Activated effector memory CD4-positive, alpha-beta T cell treated with Interleukin-2 at 50 U/mL for 16 hours (primary cell): Measurements from ENCODE around the gene ATP11B.
"Not testable (repeated sequence)": the region's sequence is repeated elsewhere in the genome, so short reads cannot be mapped to it uniquely, and the experiment has no call there.

Experiments
- DNase-seq: peaks from one replicate; pipeline ENCODE4 v3.0.0-alpha.2; 2020

Gene ATP11B

DNA sequence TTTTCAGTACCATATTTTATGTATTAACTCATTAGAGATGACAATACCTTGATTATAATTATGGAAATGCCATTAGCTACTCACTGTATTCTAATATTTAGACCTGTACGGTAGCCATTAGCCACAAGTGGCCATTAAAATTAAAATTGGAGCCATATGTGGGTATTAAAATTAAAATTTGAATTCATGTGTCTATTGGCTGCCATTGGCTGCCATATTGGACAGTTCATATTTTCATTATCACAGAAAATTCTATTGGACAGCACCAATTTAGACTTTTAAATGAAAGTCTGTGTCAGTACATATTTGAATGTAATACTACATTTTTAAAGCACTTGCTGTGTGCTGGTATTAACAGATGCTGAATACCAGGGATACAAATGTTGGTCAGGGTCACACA lies 3.0 kb downstream of the ATP11B start:
- DNase-seq = no peak

DNA sequence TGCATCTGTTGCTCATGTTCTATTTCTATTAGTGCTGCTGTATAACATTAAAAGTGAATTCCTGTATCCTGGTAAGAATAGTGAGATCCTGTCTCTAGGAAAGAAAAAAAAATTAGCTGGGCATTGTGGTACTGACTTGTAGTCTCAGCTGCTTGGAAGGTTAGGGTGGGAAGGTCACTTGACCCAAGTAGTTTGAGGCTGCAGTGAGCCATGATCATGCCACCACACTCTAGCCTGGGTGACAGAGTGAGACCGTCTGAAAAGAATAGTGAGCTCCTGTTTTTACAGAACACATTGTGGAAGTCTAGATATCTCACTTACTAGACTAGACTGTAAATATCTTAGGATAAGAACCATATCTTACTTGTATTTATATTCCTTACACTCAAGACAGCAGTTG lies 4.6 kb downstream of the ATP11B start:
- no peak for DNase-seq

DNA sequence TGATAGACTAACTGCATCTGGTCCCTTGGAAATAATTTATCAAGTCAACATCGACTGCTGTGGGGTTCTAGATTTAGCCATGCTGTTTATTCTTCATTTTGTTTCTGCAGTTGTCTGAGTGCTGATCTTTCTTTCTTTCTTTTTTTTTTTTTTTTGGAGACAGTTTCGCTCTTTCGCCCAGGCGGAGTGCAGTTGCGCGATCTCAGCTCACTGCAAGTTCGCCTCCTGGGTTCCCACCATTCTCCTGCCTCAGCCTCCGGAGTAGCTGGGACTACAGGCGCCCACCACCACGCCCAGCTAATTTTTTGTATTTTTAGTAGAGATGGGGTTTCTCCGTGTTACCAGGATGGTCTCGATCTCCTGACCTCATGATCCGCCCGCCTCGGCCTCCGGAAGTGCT lies 5.8 kb downstream of the ATP11B start:
- not testable (repeated sequence) for DNase-seq

DNA sequence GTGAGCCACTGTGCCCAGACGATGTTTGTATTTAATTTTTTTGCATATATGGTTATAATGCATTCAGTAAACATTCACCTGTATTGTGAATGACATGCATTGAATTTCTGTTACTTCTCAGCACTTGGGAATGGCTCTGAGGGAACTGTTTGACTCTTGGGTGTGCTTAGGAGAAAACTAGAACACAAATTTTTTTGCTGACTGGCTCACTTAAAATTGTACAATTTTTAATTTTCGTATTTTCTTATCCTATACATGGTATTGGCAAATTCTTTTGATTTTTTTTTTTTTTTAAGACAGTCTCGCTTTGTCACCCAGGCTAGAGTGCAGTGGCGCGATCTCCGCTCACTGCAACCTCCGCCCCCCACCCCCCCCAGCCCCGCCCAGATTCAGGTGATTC lies 7.2 kb downstream of the ATP11B start:
- no peak for DNase-seq

DNA sequence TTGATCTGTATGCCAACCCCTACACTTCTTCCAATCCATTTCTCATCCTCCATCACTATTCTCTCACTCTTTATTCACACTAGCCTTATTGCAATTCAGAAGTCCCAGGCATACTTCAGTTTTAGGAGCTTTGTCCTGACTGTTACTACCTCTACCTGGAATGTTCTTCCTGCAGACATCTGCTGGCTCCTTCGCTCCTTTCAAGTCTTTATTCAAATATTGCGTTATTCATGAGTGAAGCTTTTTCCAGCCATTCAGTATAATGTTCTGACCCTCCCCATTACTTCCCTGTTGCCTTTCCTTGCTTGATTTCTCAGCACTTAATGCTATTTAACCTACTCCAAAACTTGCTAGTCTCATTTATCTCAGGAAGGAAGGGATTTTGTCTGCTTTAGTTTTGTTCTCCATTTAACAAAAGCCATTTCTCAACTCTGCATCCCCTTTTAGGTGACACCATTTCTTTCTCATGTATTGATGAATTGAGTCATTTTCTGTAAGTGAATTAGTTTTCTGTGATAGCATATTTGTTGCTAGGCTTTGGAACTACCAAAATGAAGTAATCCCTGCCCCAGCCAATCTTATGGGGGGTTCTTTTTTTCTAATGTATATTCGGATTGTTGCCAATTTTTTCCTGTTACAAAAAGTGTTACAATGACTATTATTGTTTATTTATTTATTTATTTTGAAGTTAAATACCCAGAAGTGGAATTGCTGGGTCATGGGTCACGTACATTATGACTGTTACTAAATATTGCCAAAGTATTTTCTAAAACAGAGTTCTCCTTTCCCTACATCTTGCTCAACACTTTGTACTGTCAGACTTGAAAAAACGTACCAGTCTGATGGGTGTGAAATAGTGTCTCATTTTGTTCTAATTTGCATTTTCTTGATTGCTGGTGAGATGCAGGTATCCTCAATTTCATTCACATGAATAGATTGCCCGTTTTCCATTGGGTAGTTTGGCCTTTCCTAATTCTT lies 9.4 kb downstream of the ATP11B start:
- no peak for DNase-seq

DNA sequence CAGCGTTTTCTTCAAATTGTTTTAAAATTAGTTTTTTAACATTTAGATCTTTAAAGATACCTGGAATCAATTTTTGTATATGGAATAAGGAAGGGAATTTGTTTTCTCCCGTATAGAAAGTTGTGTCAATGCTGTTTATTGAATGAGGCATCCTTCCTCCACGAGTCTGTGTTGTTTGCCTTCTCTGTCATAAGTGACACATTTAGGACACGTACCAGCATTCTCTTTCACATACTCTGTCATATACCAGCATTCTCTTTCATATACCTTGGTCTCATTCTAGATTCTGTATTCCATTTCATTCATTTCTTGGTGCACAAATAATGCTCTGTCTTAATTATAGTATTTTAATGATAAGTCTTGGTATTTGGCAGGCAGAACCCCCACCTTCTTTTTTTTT lies 10.3 kb downstream of the ATP11B start:
- no peak for DNase-seq

DNA sequence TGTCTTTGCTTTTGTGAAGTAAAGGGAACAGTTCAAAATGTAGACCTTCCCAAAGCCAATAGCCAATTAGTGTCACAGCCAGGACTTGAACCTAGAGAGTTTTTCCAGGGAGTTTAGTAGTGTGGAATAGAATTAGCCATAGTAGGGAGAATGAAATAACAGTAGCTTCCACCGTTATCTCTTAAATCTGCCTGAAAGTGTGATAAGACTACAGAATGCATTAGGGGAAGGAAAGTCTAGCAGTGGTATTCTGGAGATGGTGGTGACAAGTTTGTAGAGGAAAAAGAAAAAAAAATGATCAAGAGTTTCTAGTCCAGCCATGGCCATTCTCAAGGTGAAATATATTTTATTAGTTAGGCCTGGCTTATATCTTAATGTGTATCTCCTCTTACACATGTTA lies 13.8 kb downstream of the ATP11B start:
- no peak for DNase-seq

DNA sequence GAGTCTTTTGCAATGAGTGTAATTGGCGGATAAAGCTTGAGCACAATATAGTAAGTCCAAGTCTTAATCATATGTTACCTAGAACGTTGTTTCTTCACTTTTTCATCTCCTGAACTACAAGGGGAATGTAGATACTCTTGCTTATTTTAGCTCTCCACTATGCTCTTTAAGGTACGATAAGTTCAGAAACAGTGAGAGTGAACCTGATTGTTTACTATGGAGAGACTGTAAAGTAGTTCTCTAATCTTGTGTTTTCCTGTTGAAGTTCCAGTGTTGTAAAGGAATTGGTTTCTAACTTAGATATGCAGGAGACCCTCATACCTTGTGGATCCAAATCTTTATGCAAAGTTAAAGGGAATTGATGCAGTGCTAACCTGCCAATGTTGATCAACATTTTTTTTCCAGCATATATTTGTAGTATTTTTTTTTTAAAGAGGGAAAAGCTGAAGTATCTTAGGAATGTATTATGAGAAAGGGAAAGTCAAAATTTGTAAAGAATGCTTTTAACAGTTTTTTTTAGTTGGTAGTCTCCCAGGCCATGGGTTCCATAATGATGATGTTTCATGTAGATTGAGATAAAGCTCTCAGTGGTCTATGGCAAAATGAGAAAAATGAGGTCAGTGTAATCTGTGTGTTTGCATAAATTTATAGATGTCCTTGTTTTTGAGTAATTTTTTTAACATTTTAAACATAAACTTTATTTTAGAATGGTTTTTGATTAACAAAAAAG lies 14.9 kb downstream of the ATP11B start:
- no peak for DNase-seq

DNA sequence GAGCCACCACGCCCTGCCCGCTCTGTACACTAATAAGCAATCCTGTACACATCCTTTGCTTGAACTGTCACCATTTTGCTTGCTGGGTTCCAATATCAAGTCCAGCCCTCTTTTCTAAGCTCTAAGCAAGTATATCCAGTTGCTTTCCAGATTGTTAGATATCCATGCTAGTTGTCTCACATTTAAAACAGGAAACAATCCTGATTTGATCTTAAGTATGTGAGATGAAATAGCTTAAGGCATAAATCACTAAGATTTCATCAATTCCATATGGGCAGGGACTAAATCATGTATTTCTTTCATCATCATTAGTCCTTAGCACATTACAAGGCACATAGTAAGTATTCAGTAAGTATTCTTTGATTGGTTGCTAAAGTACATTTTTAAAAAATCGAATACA lies 16.2 kb downstream of the ATP11B start:
- DNase-seq = no peak

DNA sequence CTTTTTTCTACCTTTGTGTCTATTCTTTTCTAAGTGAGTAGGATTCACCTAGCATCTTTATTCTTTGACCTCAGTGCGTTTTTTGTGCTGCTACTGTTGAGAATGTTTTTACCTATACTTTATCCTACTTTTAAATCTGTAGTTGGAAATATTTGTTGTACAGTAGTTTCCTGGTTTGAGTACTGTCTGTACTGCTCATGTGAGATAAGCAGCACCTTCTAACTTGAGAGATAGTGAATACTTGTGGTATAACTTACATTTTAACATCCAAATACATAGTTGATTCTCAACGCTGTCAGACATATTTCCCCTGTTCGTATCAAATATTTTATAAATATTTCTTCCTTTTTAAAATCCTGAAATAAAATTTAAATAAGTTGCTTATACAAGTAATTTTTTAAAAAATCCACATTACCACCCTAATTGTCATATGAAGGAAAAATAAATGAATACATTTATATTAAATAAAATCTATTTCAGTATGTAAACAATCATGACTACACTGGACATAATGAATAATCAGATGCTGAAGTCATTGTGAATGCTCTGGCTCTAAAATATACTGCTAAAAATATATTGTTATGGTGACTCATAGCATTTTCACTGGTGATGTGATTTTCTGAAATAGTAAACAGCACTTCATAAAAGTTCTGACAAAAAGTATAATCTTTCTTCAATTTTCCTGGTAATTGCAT lies 17.4 kb downstream of the ATP11B start:
- DNase-seq = no peak

DNA sequence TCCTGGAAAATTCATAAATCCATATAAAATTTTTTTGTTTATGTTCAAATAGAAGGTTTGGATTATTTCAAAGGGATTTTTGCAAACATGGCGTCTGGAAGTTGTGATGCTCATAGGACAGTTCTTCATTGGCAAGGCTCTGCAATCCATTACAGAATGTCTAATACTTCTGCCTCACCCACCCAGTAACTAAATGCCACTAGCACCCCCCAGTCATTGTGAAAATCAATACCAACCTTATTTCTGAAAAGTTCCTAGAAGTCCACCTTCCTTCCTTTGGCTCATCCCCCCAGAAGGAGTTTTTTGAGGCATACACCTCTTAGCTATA lies 17.9 kb downstream of the ATP11B start:
- DNase-seq = no peak

DNA sequence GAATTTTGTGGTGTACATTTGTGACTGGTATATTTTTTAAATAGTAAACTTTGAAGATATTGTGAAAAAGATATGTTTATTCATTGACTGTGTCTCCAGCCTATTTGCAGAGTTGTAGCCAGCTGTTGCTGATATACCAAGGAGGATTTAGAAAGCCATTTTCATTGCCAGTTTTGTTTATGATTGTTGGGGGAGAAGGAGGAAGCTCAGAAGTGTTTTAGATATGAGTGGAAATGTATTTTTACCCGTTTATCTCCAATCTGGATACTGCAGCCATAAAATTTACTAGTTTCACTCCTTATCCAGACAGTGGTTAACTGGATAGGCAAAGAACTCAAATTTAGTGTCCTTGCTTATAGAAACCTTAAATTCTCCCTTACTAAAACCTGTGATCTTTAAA lies 18.8 kb downstream of the ATP11B start:
- DNase-seq = no peak

DNA sequence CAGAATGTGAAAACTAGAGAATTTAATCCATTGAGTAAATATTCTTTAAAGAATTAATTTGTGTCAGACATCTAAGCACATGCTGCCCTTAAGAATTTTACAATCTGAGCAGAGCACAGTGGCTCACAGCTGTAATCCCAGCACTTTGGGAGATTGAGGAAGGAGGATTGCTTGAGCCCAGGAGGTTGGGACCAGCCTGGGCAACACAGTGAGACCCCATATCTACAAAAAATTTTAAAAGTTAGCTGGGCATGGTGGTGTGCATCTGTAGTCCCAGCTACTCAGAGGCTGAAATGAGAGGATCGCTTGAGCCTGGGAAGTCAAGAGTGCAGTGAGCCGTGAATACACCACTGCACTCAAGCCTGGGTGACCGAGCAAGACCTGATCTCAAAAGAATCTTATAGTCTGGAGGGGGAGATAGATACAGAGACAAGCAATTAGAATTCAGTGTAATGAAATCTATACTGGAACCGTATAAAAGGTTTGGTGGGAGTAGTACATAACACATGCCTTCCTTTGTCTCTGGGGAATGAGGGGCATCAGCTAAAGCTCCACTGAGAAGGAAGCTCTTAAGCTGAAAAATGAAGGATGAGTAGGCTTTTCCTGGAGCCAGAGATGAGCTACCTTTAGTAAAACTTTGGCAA lies 21.2 kb downstream of the ATP11B start:
- no peak for DNase-seq

DNA sequence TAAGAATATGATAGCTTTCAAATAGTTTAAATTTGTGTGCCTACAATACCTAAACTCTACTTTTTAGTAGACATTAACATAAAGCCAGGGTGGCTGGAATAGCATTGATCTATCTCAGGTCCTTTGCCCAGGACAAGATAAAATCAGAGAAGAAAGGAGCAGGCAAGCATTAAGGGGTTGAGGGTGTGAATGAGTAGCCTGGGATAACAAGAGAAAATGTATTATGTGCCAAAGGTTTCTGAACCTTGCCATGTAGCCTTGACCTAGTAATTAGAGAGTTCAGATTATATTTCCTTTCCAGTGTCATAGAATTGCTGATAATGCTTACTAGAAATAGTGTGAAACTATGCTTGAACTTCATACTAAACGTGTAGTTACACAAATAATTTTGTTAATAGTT lies 22.9 kb downstream of the ATP11B start:
- DNase-seq = no peak

DNA sequence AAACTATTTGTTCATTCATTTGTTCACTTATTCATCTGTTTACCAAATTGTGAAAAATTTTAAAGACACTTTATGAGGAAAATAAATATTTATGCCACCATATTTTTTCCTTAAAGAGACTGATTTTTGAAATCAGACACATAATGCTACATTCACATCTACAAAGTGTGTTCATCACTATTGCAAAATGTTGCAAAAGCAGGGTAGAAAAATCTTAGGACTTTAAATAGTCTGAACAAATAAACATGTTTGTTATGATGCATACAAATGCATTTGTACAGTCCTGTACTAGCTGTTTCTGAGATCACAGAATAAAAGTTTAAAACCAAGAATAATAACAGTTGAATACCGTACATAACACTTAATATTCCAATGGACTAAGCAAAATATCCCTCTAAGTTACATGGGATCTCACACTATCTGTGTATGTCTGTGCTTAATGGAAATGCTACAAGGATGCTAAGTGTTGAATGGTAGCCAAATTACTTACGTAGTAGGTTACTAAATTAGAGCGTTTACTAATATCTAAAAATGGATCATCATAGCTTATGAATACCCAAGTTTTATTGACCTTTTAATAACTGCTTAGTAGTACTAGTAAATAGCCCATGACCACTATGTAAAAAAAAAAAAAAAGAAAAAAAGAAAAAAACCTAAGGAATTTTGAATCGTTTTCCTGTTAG lies 25.1 kb downstream of the ATP11B start:
- no peak for DNase-seq

DNA sequence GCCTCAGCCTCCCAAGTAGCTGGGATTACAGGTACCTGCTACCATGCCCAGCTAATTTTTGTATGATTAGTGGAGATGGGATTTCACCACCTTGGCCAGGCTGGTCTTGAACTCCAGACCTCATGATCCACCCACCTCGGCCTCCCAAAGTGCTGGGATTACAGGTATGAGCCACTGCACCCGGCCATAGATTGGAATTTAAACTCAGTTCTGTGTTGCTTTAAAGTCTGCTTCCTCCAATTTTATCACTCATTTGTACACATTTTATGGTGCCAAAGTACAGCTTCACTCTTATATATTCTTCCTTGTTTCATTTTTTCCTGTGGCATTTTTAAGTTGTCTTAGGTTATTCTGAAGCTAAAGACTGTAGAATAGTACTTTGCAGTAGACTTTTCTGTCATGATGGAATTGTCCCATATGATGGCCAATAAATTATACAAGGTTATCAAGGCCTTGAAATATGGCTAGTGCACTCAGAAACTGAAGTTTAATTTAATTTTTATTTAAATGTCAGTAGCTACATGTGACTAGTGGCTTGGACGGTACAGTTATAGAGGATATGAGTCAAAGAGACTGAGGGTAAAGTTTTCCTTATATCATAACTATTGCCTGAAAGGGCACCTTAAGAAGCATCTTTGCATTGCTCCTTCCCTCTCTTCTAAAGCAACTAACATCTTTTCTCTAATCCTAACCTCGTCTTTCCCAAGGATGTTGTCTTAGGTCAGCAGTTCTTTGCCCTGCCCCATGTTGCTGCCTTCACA lies 28.1 kb downstream of the ATP11B start:
- DNase-seq = no peak

DNA sequence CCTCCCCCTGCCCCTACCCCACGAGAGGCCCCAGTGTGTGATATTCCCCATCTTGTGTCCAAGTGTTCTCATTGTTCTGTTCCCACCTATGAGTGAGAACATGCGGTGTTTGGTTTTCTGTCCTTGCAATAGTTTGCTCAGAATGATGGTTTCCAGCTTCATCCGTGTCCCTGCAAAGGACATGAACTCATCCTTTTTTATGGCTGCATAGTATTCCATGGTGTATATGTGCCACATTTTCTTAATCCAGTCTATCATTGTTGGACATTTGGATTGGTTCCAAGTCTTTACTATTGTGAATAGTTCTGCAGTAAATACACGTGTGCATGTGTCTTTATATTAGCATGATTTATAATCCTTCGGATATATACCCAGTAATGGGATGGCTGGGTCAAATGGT lies 29.0 kb downstream of the ATP11B start:
- DNase-seq = not testable (repeated sequence)

DNA sequence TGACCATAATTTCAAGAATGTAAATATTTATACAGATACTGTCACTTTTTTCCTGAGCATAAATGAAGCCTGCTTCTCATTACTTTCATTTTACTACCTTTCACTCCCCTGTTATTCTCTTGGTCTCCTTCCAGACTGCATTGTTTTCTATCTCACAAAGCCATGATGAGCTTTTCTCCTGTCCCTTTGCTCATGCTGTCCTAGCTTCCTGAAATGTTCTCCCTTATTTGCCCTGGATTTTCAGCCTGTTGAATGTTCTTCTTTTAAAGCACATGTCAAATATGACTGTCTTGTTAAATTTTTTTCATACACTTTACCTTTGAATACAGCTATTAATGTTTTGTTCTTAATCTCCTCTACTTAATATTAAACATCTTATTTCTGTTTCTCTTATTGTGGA lies 31.7 kb downstream of the ATP11B start:
- no peak for DNase-seq

DNA sequence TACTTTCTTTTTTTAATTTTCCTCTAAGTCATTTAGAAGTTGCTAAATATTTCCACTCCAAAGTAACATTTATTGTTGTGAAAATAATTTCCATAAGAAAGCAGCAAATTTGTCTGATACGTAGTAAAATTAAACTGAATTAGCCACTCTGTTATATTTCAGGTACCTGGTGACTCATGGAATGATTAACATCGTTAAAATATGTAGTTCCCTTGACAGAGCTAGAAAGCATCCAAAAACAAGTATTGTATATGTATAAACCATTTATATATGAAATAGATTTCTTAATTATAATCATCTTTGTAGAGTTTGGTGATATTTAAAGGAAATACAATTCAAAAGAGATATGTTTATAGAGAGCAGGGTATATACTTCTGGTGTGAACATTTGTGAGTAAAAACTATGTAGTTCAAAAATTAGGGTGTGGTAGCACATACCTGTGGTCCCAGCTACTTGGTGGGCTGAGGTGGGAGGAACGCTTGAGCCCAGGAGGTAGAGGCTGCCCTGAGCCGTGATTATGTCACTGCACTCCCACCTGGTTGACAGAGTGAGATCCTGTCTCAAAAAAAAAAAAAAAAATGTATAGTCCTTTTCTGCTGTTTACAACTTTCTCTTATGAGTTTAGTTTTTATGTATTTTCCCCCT lies 36.6 kb downstream of the ATP11B start:
- DNase-seq = no peak

DNA sequence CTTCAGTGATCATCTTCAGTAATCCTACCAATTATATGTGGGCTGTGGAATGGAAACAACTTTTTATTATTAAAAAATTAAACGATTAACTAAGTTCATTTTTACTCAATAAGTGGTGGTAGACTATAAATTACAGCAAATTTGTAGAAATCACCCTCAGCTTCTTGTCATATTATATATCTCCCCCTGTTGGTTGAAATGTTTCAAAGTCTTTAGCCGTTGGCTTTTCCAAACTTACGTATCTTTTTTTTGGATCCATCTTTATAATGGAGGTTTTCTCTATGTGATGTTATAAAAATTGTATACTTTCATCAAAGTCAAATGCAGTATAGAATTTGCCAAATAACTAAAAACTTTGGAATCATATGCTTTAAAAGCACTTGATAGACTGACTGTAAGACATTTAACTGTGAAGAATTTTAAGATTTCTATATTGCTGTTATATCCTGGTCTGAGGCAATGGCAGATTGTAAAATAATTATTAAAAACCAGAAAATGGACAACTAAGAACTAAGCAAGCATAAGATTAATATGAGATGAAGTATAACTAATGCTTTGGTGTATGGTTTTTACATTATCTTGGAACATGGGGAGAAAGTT lies 44.7 kb downstream of the ATP11B start:
- DNase-seq = no peak

DNA sequence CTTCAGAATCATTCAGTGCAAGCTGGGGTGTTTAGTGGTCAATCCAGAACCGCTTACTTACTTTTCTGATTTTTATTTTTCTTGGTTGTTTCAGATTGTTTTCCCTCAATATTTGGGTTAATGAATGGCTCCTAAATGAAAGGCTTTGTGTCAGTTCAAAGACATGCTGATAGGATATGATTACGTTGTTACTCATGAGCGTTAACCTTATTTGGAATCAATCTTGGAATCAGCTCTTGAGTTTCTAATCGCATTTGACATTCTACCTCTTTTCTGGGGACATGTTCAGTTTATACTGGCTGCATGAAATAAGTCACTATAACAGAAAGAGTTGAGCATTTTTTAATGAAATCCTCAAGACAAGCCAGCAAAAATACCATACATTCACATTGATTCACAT lies 50.2 kb downstream of the ATP11B start:
- DNase-seq = no peak
